Heart left ventricle (tissue), 13 donors: ENCODE measurements around the gene ZNF341.

Experiments
- POLR2A ChIP-seq, 2 donors: fragments of 450-650 bp; IDR thresholded peaks; one replicate each; pipeline ENCODE4 v1.6.1; 2017; ENCODE audit warnings: antibody characterized with exemption in 2 of 2, mild to moderate bottlenecking in 2 of 2, moderate library complexity in 2 of 2
- TF ChIP-seq, protein P1 (sequence below), 12 donors: fragments of 200-600 bp; sonication (generic) in 4 of 12; IDR thresholded peaks; one replicate each; pipeline versions ENCODE4 v1.5.0 to v1.8.0; 2018 to 2022; ENCODE audit warnings: antibody characterized with exemption in 12 of 12, mild to moderate bottlenecking in 5 of 12
- donor health status: ischemic (EF 13 %, LVEDD 7.1; RV severe dilation, severe dysfunction).
- donor health status: DM: no; HTN: yes; CAD: no.
- donor health status: DM: no; HTN: no; CAD: no.
- donor health status: ischemic (EF 25% LVEDD 6.9; RV normal size, moderate dysfunction).
- donor health status: ischemic (EF 25% LVEDD 5.7; RV mildly dilated, moderate dysfunction).
- donor health status: ischemic (EF 35%, LVEDD 5.7; RV mildly dilated, moderate dysfunction).
- donor health status: nonischemic (EF 11% LVEDD 7.7; RV severe dilation, severe dysfunction).
- donor health status: DM: yes; HTN: yes; CAD: no.
- donor health status: PGD.
- donor health status: ischemic (EF 29% LVEDD 5.4; RV normal size, mild dysfunction).
- donor health status: nonischemic (EF 23%, LVEDD 6.1; RV moderate dilation, normal function).

DNA sequence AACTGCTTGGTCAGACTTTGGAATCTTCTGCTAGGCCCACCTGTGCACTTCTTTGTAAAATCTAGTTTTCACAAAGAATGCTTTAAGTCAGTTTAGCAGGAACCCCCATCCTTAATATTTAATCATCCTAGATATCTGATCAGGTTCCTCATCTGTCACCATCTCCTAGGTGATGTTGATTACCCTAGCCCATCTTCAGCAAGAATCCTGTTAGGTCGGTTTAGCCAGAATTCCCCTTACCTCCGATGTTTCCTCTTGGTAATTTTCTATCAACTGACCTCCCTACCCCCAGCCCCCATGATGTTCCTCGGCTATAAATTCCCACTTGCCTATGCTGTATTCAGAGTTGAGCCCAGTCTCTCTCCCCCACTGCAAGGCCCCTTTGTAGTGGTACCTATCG, 2.7 kb upstream of the ZNF341 start:
- TF ChIP-seq, protein P1, sequence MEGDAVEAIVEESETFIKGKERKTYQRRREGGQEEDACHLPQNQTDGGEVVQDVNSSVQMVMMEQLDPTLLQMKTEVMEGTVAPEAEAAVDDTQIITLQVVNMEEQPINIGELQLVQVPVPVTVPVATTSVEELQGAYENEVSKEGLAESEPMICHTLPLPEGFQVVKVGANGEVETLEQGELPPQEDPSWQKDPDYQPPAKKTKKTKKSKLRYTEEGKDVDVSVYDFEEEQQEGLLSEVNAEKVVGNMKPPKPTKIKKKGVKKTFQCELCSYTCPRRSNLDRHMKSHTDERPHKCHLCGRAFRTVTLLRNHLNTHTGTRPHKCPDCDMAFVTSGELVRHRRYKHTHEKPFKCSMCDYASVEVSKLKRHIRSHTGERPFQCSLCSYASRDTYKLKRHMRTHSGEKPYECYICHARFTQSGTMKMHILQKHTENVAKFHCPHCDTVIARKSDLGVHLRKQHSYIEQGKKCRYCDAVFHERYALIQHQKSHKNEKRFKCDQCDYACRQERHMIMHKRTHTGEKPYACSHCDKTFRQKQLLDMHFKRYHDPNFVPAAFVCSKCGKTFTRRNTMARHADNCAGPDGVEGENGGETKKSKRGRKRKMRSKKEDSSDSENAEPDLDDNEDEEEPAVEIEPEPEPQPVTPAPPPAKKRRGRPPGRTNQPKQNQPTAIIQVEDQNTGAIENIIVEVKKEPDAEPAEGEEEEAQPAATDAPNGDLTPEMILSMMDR (IDR thresholded peaks at IDR 0.05): no peak
- TF ChIP-seq POLR2A (IDR thresholded peaks at IDR 0.05): no peak
